Endothelial cell (in vitro differentiated cells): Measurements from ENCODE around the gene ABHD17B. TPM values are rescaled to one million over a fixed set of nuclear protein-coding genes. Genes with fewer than 3 reads are reported as not detected.

Experiments used
- DNase-seq: peaks from one replicate; pipeline ENCODE4 v3.0.0; 2021; ENCODE audit warnings: low spot score
- H3K27ac Mint-ChIP-seq: one replicate; pipeline ENCODE4 v1.8.0; 2021; ENCODE audit warnings: mixed read lengths, inconsistent platforms; ENCODE audit not compliant: unreplicated experiment
- H3K27me3 Mint-ChIP-seq: one replicate; pipeline ENCODE4 v1.8.0; 2021; ENCODE audit warnings: mild to moderate bottlenecking, moderate library complexity, mixed read lengths, inconsistent platforms; ENCODE audit not compliant: unreplicated experiment
- H3K36me3 Mint-ChIP-seq: one replicate; pipeline ENCODE4 v1.8.0; 2021; ENCODE audit warnings: mild to moderate bottlenecking, low read depth, mixed read lengths, inconsistent platforms; ENCODE audit not compliant: unreplicated experiment
- H3K4me1 Mint-ChIP-seq: one replicate; pipeline ENCODE4 v1.8.0; 2021; ENCODE audit warnings: mild to moderate bottlenecking, mixed read lengths, inconsistent platforms; ENCODE audit not compliant: unreplicated experiment
- H3K4me3 Mint-ChIP-seq: one replicate; pipeline ENCODE4 v1.8.0; 2021; ENCODE audit warnings: mild to moderate bottlenecking, mixed read lengths, inconsistent platforms; ENCODE audit not compliant: unreplicated experiment
- H3K9me3 Mint-ChIP-seq: one replicate; pipeline ENCODE4 v1.8.0; 2021; ENCODE audit warnings: mixed read lengths, inconsistent platforms; ENCODE audit not compliant: unreplicated experiment
- CTCF ChIP-seq: fragments of 200-600 bp; sonication (generic); IDR thresholded peaks from one replicate; pipeline ENCODE4 v1.5.0; 2021; ENCODE audit warnings: antibody characterized with exemption; ENCODE audit not compliant: unreplicated experiment
- total RNA-seq: library from RNA; stranded (reverse); fragmentation: NEBNext Ultra II Directional; extraction: Animal tissue kit (Norgen Biotek cat#: 25700); gene quantifications from one replicate; pipeline ENCODE4 v1.2.1, GENCODE V29; 2021; ENCODE audit not compliant: unreplicated experiment

The ABHD17B gene
- total RNA-seq, 1 donor from 2014 or later: 32.6 TPM

GRCh38 chr9:71896761-71897160, 14.2 kb downstream of the ABHD17B start:
- no peak for DNase-seq
- H3K4me1 Mint-ChIP-seq: peaks cover 7% of the 10 kb centered on the region
- H3K4me3 Mint-ChIP-seq: no peak overlapping the region
- H3K9me3 Mint-ChIP-seq: no peaks in the 10 kb centered on the region
- no peak for TF ChIP-seq CTCF
- no peaks in the 10 kb centered on the region for H3K27me3 Mint-ChIP-seq
- no peaks in the 10 kb centered on the region for H3K36me3 Mint-ChIP-seq
- no peak overlapping the region for H3K27ac Mint-ChIP-seq

GRCh38 chr9:71895955-71896354, 15.0 kb downstream of the ABHD17B start:
- DNase-seq: no peak
- H3K27ac Mint-ChIP-seq: no peak overlapping the region
- no peaks in the 10 kb centered on the region for H3K36me3 Mint-ChIP-seq
- no peaks in the 10 kb centered on the region for H3K27me3 Mint-ChIP-seq
- no peak for TF ChIP-seq CTCF
- no peak overlapping the region for H3K4me3 Mint-ChIP-seq
- no peaks in the 10 kb centered on the region for H3K9me3 Mint-ChIP-seq
- peaks cover 3% of the 10 kb centered on the region for H3K4me1 Mint-ChIP-seq

- Mint-ChIP-seq H3K4me1 (peaks cover 3% of the 10 kb centered on the region), H3K4me3 (no peak overlapping the region), H3K27me3 (no peaks in the 10 kb centered on the region), H3K9me3 (no peaks in the 10 kb centered on the region), H3K27ac (no peak overlapping the region), H3K36me3 (no peaks in the 10 kb centered on the region)
- no peak for DNase-seq
- TF ChIP-seq CTCF: no peak
These were observed 15.9 kb downstream of the ABHD17B start for GRCh38 chr9:71895117-71895516.

GRCh38 chr9:71891557-71892189, 19.3 kb downstream of the ABHD17B start:
- TF ChIP-seq CTCF: no peak
- Mint-ChIP-seq H3K36me3 (no peaks in the 10 kb centered on the region), H3K27me3 (no peaks in the 10 kb centered on the region), H3K4me3 (no peak overlapping the region), H3K9me3 (no peaks in the 10 kb centered on the region), H3K27ac (no peak overlapping the region), H3K4me1 (no peaks in the 10 kb centered on the region)
- DNase-seq: no peak

GRCh38 chr9:71890042-71890679, 20.8 kb downstream of the ABHD17B start:
- H3K9me3 Mint-ChIP-seq: no peaks in the 10 kb centered on the region
- no peaks in the 10 kb centered on the region for H3K4me1 Mint-ChIP-seq
- no peak overlapping the region for H3K4me3 Mint-ChIP-seq
- DNase-seq: no peak
- no peaks in the 10 kb centered on the region for H3K36me3 Mint-ChIP-seq
- no peak for TF ChIP-seq CTCF
- no peak overlapping the region for H3K27ac Mint-ChIP-seq
- no peaks in the 10 kb centered on the region for H3K27me3 Mint-ChIP-seq
